GM19467 (cell line): ENCODE data around the gene TCF19.

Source experiments
- ATAC-seq: cut with Tn5 transposase; IDR thresholded peaks from one replicate; pipeline ENCODE4 v1.9.1; 2021; ENCODE audit warnings: mild to moderate bottlenecking, moderate library complexity; ENCODE audit not compliant: unreplicated experiment

Gene TCF19, protein sequence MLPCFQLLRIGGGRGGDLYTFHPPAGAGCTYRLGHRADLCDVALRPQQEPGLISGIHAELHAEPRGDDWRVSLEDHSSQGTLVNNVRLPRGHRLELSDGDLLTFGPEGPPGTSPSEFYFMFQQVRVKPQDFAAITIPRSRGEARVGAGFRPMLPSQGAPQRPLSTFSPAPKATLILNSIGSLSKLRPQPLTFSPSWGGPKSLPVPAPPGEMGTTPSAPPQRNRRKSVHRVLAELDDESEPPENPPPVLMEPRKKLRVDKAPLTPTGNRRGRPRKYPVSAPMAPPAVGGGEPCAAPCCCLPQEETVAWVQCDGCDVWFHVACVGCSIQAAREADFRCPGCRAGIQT

DNA sequence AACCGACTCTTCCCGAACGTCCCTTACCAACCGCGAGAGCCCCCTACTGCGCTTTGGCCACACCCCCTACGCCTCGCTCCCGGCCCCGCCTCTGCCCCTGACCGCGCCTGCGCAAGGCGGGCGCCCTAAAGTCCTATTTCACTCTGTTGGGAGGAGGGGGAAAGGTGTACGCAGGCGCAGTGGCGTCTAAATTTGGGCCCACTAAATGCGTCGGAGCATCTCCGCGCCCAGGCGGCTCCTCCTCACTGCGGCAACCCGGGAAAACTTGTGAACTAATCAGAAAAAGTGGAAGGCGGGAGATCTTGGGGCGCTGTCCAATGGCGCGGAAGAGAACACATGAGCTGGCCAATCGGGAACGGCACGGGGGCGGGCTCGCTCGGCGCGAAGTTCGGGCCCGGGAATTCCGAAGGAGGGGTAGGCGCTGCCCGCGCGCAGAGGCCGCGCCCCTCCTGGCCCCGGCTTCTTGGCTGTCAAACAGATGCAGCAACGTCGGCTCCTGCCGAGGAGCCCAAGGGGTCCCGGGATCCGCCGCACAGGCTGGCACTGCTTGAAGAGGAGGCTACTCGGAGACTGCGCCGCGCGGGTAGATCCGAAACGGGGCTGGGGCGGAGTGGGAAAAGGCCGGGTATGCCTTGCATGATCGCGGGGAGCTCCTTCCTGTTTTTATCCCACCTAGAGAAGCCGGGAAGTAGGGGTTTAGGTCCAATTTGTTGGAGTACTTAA, at the start of gene TCF19:
Gene TCF19 (plus strand): TSS at position 450 of the 723 bp plus-strand sequence. CDS start 881 bp downstream, outside the sequence.
- ATAC-seq, result peak; percentile 72

DNA sequence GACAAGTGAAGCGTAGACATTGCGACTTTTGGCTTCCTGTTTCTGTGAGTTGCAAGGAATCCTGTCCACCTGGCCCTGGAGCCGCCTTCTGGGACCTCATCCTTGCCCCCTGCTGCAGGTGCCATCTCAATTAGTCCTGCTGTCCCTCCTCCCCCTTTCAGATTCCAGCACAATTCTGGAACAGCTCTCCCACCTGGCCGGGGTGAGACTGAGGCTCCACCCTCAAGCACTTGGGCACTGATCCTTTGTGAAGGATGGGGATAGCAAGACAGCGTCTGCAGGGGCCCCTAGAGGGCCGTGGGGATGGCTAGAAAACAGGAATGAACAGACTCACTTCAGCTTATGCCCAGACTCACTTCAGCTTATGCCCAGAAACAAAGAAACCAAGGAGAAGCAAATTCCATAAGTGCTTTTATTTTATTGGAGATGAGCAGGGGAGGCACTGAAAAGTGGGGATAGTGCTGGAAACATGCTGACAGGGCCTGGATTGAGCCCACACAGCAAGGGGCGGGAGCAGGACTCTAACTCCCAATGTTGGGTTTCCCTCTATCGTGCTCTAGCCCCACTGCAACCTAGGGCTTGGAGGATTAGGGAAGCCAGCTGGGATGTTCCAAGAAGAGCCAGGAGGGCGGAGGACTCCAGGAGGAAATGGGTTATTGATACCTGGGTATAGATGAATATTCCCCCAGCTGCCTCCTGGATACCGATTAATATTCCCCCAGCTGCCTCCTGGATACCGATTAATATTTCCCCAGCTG, 47.4 kb upstream of the TCF19 start:
- ATAC-seq, result no peak

DNA sequence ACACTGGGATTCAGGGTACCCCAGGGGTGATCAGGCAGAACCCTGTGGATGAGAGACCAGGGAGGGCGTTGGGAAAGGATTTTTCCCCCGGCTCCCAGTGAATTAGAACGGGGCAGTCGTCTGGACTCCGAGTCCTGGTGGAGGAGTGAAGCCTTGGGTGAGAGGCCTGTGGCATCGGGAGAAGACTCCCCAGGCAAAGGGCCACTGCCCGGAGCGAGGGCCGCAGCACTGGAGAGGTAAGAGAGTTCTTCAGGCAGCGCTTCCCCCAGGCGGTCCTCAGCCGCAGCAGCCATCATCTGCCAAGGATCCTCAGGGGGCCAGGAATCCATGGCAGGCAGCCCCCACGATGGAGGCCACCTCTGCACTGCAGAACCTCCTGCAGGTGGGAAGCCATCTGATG, 46.7 kb upstream of the TCF19 start:
- no peak for ATAC-seq

DNA sequence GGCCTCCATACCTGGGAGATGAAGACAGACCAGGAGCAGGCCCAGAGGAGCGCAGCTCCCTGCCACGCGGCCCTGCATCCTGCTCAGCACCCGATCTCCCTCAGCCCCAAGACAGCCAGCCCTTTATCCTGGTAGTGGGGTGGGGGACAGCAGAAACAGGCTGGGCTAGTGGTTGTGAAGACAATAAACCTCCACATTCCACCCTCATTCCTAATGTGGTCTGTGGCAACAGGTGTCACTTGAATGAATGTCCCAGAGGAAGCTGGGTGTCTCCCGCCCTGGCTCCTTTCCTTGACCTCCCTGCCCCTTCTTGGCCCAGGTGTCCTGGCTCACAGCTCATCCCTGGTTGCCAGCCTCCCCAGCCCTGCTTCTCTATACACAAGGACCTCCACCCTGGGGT, 45.9 kb upstream of the TCF19 start, which contains the start of gene C6orf15:
Gene C6orf15 (minus strand): TSS at position 98 of the 400 bp plus-strand sequence. CDS start 20 bp downstream, at position 78.
- ATAC-seq, result no peak

DNA sequence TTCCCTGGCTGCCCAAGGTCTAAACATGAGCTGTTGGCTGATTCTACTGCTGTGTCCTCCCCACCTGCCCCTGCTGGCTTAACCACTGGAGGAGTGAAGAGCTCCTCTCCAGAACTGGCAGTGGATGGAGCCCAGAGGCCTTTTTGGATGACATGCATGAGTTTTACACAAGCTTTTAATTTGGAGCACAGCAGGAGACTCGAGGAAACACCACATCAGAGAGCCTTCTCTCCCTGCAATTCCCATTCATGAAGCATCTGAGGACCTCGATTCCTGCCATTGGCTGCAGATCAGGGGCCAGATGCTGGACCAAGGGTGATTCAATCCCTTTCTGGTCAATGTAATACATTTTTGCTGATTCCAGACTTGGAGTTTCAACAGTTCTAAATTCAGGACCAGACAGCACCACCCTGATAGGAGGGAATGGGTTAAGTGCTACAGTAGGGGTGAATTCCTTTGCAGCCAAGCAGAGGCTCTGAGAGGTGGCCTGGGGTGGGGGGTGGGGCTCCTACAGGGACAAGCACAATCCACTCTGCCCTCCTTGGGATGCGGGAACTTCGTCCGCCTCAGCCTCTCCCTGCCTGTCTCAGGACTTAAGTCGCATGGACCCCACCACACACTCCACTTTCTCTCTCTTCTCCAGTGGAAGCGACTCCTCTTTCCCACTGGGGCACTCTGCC, 44.4 kb upstream of the TCF19 start:
- ATAC-seq, result no peak

DNA sequence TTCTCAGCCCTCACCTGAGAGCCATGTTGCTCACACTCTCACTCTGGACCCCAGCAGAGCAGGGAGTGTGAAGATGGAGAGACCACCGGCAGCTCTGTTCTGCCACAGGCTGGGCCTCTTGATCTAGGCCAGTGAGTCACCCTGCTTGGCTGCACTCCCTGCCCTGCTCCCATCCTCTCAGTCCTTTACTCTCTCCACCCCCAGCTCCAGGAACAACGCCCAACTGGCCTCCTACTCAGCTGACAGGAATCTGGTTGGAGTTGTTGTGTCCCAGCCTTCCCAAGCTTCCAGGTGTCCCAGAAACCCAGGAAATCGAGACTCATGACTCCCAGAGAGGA, 43.9 kb upstream of the TCF19 start, which contains the start of gene PSORS1C1:
Gene PSORS1C1 (plus strand): TSS at position 260 of the 338 bp plus-strand sequence. CDS start 14,833 bp downstream, outside the sequence.
- no peak for ATAC-seq

DNA sequence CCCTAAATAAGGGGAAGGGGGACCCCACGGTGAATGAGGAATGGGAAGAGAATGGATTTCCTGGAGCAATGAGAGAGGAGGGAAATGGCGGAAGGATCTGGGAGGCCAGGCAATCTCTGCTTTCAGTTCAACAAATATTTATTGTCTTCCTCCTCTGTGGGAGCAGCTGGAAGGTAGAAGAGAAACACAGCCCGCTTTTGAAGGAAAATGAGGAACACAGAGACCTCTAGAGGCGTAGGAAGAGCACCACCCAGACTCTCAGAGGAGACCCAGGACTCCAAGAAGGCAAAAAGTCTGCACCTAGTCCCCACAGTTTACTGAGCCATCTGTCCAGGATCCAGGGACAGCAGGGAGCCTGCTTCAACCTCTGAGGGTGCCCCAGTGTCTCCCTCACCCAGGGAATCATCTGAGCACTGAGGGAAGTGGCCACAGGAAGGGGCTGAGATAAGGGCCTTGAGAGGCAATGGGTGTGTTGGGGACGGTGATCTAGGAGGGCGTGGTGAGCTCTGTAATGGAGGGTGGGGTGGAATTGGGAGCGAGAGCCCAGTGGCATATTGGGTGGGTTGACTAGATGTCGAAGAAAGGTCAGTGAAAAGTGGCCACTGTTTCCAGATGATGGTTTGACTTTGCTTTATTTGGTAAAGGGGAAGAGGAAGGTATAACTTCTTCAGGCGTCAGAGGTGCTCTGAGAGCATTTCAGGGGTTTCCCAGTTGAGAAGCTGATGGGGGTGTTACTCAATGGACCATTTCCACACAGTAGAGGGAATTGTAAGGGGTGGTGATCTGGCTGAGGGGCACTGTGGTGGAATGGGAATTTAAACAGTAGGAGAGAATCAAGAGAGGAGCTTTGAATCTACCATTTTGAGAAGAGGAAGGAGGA, 43.2 kb upstream of the TCF19 start:
- ATAC-seq, result no peak

DNA sequence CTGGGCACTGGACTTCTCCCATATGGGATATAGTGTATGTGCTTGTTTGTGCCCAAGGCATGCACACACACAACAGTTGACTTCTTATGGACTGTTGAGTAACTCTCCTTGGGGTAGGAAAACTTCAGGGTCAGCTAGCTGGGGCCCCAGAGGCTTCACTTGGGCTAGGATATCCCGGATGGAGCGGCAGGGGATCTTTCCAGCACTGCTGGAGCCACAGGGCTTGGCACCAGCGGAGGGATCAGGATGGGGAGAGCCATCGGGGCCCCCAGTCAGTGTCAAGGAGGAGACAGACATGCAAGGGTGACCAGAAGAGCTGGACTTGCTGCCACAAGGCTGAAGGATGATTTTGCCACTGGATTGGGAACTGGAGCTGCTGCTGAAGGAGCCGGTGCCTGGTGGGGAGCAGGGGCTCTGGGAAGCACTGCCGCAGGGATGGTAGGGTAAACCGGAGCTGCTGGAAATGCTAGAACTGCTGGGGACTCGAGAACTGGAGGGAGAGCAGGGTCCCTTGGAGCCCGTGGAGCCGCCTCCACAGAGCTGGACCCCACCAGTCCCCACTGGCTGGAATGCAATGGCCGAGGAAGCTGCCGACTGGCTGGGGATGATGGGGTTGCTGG, 42.3 kb upstream of the TCF19 start:
- ATAC-seq, result no peak

DNA sequence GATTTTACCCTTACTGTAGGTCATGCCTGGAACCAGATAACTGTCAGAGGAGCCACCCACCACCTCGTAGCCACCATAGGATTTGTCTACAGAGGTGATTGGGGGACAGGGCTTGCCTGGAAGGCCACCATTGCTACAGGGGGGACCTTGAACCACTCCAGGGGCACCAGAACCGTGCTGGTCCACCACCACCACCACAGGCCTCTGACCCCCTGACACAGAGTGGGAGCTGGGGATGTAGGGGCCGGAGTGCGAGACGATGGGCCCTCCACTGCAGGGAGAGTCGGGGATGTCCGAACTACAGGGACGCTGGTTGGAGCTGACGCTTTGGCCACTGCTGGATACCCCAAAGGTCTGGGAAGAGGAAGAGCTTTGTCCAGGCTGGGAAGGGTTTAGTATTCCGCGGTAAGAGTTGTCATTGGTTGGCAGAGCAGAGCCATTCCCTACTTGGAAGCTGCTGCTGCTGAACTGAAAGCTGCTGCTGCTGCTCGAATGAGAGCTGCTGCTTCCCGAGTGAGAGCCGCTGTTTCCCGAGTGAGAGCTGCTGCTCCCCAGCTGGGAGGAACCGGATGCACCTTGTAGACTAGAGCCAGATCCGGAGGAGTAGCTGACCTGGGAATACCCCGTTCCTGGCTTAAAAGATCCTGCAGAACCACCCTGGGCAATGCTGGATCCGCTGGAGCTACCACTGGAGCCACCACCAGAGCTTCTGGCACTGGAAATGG, 41.6 kb upstream of the TCF19 start:
- no peak for ATAC-seq

DNA sequence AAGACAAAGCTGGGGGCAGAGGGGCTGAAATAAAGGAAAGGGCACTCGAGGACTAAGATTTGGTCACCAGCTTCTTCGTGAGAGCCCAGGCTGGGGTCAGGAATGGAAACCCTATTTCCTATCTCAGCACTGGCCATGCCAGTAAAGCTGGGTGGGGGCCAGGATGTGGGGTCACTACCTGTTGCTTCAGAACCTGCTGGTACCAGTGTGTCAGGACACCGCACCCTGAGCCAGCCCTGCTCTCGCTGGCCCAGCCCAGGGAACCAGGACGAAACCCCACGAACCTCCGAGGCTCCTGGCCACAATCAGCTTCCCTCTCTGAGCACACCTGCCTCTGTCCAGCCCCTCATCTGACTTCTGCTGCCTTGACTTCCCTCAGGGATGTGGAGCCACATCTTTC, 40.2 kb upstream of the TCF19 start:
- no peak for ATAC-seq

DNA sequence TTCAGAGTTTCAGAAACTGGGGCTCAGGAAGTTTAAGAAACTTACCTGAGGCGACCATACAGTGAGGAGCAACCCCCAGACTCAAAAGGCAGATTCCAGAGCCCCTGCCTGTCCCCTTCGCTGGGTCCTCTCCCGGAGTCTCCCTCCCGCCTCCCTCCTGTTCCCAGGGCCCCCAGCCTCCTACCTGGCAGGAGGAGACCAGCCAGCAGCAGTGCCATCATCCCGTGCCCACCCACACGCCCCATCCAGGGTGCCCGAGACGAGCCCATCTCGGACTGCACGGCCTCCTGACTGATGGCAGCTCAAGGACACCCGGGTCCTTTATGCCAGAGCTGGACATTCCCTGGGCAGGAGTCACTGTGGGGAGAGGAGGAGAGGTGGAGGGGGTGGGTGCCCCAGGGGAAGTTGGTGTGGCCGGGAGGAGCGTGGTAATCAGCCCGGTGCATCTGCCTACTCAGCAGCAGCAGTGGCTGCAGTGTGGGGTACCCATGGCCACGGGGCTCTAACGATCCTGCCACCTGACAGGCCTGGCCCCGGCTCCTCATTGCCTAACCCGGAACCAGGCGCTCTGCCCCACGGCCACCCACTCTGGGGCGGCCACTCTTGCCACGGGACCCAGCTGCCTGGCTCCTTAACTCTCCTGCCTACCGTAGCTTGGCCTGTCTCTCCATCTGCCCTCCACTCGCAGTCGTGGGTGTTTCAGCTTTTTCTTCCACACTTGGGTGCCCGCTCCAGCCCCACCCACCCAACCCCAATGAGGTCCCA, 38.1 kb upstream of the TCF19 start, which contains the start of gene CDSN:
Gene CDSN (minus strand): TSS at position 296 of the 765 bp plus-strand sequence. CDS start 27 bp downstream, at position 269.
- ATAC-seq, result no peak

DNA sequence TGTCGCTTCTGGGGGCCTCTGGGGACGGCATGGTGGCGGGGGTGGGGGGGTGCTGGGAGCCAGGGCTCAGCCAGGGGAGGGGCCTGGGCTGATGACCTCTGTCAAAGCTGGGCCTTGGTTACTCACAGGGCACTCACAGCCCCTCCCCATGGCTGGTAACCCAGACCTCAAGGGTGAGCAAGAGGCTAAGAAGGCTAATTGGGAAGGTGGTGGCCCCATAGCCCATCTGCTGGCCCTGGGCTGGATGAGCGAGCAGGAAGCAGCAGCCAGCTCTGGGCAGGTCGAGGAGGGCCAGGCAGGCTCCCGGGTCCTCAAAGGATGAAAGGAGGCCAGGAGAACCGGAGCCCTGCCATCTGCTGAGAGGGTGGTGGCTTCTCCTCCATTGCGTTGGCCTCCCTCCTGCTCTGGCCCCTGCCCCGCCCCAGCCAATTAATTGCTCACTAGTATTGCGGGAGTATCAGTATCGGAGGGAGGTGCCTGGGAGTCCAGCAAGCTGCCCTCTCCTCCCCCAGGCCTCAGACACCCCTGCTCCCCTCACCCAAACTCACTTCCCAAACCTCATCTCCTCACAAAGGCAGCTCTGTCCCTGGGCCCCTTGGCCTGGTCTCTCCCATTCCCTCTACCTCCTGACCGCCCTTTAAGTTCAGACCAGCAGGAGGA, 37.1 kb upstream of the TCF19 start:
- ATAC-seq, result no peak

DNA sequence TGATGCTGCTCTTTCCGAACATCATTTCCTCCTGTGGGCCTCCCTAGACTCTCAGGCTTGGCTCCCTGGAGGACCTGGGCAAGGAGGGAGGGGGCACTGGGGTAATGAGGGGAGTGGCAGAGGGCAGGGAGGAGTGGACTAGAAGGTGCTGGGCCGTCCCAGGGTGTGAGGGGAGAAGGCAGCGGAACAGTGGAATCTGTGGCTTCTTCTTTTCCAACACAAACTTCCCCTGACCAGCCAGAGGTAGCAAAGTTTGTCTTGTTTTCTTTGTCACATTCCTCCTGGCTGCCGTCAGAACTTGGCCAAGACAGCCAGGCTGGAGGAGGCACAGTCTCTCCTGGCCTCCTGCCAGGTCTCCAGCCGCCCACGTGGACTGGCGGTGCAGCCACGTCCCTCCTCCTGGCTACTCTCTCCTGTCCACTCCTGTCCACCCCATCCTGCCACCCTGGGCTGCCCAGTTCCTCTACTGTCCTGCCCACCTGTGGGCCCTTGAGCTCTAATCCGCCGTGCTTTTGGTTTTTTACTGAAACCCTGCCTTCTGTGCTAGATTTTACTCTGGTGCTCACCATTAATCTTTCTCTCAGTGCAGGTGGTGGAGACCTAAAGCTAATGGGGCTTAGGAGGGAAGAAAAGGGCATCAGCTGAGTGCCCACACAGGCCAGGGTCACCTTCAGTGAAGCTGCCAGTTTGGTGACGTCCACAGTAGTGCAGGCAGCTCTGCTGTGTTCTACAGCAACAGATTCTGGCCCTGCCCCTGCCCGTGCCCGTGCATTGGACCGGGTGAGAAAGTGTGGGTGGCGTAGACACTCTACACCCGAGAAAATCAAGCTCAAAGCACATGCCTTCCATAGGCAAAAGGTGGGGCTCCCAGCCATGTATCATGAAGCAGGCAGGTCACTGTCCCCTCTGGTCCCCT, 35.3 kb upstream of the TCF19 start:
- no peak for ATAC-seq

DNA sequence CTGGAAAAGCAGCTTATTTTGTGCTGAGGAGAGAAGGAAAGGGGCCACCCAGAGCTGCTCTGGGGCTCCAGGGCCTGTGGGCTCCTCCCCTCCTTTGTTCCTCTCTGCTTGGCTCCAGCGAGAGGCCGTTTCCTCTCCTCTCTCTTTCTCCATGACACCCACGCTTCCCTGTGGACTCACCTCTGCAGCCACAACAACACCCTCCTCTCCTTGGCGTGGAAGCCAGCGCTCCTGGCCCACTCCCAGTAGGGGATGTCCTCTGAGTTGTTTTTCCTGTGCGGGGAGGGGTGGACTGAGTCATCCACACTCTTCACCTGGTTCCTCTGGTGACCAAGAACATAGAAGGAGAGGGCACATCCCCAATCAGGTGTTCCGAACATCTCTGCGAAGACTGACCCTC, 33.2 kb upstream of the TCF19 start:
- no peak for ATAC-seq

DNA sequence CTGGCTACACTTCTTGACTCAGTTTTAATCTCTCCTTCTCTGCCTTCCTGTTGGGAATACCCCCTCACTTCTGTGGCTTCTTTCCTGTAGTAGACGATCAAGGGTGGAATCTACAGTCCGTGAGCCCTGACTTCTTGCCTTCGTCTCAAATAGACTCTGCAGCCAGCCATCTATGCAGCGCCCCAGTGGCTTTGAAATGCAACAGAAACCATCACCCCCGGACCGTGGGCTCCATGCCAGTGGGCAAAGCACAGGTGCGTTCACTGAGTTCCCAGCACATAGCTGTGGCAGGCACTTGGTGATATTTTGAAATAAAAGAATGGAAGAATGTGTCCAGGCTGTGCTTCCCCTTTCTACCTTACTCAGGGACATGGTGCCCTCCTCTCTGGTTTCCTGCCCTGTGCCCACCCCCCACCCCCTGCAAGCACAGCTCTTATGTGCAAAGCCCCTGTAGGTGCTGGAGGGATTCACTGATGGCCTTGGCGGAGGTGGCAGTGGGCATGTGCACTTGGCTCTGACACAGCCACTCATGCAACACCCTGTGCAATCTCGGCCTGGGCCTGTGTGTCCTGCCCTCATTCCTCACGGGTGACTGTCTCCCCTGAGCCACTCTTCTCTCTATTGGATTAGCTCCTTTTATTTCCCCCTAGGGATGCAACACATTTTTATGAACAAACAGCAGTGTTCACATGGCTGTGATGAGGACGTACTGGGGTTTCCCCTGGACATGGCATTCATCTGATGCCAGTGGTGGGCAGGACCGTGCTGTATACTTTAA, 32.6 kb upstream of the TCF19 start:
- no peak for ATAC-seq
